ENCODE data around the gene AGFG1.

AGFG1 gene

DNA sequence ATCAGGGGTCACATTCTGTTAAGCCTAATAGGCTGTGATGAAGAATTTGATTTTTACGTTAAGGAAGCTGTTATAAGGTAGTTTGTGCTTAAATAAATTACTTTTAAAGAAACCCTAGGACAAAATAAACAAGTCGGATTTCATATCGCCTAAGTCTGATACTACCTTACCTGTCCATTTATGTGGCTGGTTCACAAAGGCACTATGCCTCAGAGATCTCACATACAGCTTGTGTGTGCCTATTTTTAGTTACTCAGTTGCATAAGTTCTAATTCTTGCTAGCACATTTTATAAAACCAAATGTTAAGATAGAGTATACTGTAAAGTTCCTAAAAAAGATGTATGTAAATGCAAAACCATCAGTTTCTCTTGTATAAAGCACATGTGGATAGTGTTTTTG, 40.0 kb downstream of the AGFG1 start:
- Histone ChIP-seq H3K4me3 (replicated peaks; ENCODE audit: insufficient read depth, low read length) (no peak overlapping the region), H3K27ac (replicated peaks) (no peak overlapping the region), H3K27me3 (ENCODE audit: insufficient read depth, poor library complexity, severe bottlenecking) (no peaks in the 10 kb centered on the region)
- no peak for TF ChIP-seq POLR2AphosphoS5 (IDR thresholded peaks at IDR 0.05; ENCODE audit: low read depth)
- TF ChIP-seq SPI1 (IDR thresholded peaks at IDR 0.05; ENCODE audit: borderline replicate concordance, low read depth) = no peak
- TF ChIP-seq GABPA (IDR thresholded peaks at IDR 0.05; ENCODE audit: low read depth) = no peak
- TF ChIP-seq, protein P1, sequence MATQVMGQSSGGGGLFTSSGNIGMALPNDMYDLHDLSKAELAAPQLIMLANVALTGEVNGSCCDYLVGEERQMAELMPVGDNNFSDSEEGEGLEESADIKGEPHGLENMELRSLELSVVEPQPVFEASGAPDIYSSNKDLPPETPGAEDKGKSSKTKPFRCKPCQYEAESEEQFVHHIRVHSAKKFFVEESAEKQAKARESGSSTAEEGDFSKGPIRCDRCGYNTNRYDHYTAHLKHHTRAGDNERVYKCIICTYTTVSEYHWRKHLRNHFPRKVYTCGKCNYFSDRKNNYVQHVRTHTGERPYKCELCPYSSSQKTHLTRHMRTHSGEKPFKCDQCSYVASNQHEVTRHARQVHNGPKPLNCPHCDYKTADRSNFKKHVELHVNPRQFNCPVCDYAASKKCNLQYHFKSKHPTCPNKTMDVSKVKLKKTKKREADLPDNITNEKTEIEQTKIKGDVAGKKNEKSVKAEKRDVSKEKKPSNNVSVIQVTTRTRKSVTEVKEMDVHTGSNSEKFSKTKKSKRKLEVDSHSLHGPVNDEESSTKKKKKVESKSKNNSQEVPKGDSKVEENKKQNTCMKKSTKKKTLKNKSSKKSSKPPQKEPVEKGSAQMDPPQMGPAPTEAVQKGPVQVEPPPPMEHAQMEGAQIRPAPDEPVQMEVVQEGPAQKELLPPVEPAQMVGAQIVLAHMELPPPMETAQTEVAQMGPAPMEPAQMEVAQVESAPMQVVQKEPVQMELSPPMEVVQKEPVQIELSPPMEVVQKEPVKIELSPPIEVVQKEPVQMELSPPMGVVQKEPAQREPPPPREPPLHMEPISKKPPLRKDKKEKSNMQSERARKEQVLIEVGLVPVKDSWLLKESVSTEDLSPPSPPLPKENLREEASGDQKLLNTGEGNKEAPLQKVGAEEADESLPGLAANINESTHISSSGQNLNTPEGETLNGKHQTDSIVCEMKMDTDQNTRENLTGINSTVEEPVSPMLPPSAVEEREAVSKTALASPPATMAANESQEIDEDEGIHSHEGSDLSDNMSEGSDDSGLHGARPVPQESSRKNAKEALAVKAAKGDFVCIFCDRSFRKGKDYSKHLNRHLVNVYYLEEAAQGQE (IDR thresholded peaks at IDR 0.05; ENCODE audit: insufficient replicate concordance, low read depth) = no peak
- TF ChIP-seq, protein P2, sequence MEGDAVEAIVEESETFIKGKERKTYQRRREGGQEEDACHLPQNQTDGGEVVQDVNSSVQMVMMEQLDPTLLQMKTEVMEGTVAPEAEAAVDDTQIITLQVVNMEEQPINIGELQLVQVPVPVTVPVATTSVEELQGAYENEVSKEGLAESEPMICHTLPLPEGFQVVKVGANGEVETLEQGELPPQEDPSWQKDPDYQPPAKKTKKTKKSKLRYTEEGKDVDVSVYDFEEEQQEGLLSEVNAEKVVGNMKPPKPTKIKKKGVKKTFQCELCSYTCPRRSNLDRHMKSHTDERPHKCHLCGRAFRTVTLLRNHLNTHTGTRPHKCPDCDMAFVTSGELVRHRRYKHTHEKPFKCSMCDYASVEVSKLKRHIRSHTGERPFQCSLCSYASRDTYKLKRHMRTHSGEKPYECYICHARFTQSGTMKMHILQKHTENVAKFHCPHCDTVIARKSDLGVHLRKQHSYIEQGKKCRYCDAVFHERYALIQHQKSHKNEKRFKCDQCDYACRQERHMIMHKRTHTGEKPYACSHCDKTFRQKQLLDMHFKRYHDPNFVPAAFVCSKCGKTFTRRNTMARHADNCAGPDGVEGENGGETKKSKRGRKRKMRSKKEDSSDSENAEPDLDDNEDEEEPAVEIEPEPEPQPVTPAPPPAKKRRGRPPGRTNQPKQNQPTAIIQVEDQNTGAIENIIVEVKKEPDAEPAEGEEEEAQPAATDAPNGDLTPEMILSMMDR (IDR thresholded peaks at IDR 0.05; ENCODE audit: insufficient read depth, low read length) = no peak
- DNase-seq (ENCODE audit: low read depth in 1 of 2, low spot score in 1 of 2) = no peak

DNA sequence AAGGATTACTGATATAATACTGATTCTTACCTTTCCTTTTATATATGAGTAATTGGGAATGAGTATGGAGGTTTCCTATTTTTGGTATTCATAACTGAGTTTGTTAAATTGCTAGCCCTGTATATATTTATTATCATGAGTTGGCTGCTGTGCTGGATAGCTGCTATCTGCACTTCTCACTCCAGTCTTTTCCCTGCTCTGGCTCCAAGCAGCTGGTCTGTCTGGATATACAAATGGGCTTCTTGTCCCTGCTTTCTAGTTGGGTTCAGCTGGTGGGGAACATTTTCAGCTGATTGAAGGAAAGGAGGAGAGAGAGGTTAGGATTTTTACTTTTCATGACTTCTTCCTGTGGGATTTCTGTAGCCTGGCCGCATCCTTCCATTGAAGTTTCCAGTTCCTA, 41.2 kb downstream of the AGFG1 start:
- TF ChIP-seq, protein P2 (IDR thresholded peaks at IDR 0.05; ENCODE audit: insufficient read depth, low read length) = no peak
- no peak for TF ChIP-seq POLR2AphosphoS5 (IDR thresholded peaks at IDR 0.05; ENCODE audit: low read depth)
- no peak for TF ChIP-seq GABPA (IDR thresholded peaks at IDR 0.05; ENCODE audit: low read depth)
- TF ChIP-seq SPI1 (IDR thresholded peaks at IDR 0.05; ENCODE audit: borderline replicate concordance, low read depth) = no peak
- TF ChIP-seq, protein P1 (IDR thresholded peaks at IDR 0.05; ENCODE audit: insufficient replicate concordance, low read depth) = no peak
- H3K27ac ChIP-seq (replicated peaks) = no peak overlapping the region
- DNase-seq (ENCODE audit: low read depth in 1 of 2, low spot score in 1 of 2) = no peak
- H3K27me3 ChIP-seq (ENCODE audit: insufficient read depth, poor library complexity, severe bottlenecking) = no peaks in the 10 kb centered on the region
- no peak overlapping the region for H3K4me3 ChIP-seq (replicated peaks; ENCODE audit: insufficient read depth, low read length)

DNA sequence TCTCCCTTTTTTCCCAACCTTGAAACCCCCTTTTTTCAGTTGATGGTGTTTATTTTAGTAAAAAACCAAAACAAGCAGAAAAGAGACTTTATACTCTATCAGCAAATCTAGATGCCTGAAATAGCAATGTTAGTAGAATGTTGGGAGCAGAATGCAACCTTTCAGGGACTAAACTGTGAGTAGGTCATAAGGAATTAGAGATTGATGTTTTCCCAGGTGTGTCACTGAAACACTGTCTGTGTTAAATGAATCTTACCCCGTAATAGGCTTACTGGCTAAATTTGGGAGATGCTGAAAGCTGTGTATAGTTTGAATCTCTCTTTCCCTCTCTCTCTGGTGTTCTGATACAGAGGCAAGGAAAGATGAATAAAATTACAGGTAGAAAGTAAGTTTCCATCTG, 43.8 kb downstream of the AGFG1 start:
- no peak overlapping the region for H3K27ac ChIP-seq (replicated peaks)
- DNase-seq (ENCODE audit: low read depth in 1 of 2, low spot score in 1 of 2) = no peak
- TF ChIP-seq, protein P1 (IDR thresholded peaks at IDR 0.05; ENCODE audit: insufficient replicate concordance, low read depth) = no peak
- TF ChIP-seq SPI1 (IDR thresholded peaks at IDR 0.05; ENCODE audit: borderline replicate concordance, low read depth) (no peak), POLR2AphosphoS5 (IDR thresholded peaks at IDR 0.05; ENCODE audit: low read depth) (no peak), GABPA (IDR thresholded peaks at IDR 0.05; ENCODE audit: low read depth) (no peak)
- TF ChIP-seq, protein P2 (IDR thresholded peaks at IDR 0.05; ENCODE audit: insufficient read depth, low read length) = no peak
- no peaks in the 10 kb centered on the region for H3K27me3 ChIP-seq (ENCODE audit: insufficient read depth, poor library complexity, severe bottlenecking)
- H3K4me3 ChIP-seq (replicated peaks; ENCODE audit: insufficient read depth, low read length) = no peak overlapping the region
